GM19328 (cell line): ENCODE results near the gene MYO1G.
"Not testable (repeated sequence)": the region's sequence is repeated elsewhere in the genome, so short reads cannot be mapped to it uniquely, and the experiment has no call there.

Source experiments
- ATAC-seq: cut with Tn5 transposase; IDR thresholded peaks from one replicate; pipeline ENCODE4 v1.9.1; 2021; ENCODE audit warnings: mild to moderate bottlenecking, moderate library complexity; ENCODE audit not compliant: unreplicated experiment

MYO1G gene

DNA sequence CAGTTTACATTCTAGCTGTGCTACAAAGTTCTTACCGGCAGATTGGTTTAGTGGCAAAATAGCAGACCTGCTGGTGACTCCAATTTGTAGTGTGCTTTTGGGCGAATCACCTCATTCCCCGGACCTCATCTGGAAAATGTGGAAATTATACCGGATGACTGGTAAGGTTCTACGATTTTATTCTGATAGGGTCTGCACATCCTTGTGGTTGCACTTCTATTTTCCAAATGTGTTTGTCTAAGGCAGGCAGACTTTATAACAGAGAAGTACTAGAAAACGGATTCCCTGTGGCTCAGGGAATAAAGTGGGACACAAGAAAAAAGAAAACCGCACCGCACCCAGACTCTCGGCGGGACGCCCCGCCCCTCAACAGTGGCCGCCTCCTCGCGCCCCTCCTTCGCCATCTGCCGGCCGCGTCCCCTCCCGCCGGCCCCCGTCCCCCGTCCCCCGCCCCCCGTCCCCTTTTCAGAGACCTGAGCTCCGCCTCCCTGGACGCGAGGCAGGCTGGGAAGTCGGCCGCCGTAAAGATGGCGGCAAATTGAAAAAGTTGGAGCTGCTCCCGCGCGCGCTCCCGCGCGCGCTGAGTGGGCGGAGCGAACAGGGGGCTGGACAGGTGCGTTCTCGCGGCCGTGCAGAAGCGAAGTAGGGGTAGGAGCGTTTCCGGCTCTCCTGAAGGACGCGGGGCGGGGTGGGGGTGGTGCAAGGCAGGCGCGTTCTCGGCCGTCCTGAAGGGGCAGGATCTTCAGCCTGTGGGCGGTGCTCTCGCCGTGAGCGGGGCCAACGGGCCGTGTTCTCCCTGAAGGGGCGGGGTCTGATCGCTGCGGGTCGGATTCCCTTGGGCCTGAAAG, 20.7 kb upstream of the MYO1G start:
- peak; percentile 65 for ATAC-seq

DNA sequence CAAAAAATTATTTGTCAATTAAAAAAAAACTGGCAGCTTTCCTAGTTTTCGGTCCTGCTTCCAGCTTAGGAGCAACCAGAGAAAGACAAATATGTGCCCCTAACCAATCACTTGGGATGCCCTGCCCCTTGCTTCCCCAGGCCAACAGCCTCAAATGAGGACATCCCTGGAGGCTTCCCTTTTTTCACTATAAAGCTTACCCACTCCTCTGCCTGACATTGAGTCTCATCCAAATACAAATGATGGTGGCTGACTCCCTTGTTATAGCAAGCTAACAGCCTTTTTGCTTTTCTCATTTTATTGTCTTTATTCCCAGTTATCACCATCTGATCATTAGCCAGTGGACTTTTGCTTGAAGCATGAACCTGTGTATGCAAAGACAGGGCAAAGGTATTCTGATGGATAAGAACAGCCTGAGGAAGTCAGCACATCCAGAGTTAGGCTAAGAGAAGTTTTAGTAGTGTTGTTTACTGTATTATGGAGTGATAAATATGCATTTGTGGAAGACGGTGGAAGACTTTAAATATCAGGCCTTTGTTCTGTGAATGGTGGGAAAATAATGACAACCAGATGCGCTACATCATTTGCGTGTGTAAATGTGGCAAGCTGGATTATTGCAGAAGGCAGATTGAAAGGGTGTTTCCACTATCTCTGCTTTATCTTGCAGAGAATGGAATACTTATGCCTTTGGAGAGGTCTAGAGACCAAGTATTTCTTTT, 19.5 kb upstream of the MYO1G start:
- no peak for ATAC-seq

DNA sequence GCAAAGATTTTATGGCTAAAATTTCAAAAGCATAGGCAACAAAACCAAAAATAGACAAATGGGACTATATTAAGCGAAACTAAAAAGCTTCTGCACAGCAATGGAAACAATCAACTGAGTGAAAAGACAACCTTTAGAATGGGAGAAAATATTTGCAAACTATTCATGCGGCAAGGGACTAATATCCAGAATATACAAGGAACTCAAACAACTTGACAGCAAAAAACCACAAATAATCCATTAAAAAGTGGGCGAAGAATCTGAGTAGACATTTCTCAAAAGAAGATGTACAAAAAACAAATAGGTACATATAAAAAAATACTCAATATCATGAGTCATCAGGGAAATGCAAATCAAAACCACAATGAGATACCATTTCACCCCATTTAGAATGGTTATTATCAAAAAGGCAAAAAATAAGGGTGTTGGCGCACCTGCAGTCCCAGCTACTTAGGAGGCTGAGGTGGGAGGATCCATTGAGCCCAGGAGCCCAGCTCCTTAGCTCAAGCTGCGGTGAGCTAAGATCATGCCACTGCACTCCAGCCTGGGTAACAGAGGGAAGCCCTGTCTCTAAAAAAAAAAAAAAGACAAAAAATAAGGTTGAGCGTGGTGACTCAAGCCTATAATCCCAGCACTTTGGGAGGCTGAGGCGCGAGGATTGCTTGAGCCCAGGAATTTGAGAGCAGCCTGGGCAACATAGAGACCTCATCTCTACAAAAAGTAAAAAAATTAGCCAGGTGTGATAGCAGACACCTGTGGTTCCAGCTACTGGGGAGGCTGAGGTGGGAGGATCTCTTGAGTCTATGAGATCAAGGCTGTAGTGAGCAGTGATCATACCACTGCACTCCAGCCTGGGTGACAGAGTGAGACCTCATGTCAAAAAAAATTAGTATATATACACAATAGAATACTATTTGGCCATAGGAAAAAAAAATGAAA, 17.0 kb upstream of the MYO1G start:
- no peak for ATAC-seq

DNA sequence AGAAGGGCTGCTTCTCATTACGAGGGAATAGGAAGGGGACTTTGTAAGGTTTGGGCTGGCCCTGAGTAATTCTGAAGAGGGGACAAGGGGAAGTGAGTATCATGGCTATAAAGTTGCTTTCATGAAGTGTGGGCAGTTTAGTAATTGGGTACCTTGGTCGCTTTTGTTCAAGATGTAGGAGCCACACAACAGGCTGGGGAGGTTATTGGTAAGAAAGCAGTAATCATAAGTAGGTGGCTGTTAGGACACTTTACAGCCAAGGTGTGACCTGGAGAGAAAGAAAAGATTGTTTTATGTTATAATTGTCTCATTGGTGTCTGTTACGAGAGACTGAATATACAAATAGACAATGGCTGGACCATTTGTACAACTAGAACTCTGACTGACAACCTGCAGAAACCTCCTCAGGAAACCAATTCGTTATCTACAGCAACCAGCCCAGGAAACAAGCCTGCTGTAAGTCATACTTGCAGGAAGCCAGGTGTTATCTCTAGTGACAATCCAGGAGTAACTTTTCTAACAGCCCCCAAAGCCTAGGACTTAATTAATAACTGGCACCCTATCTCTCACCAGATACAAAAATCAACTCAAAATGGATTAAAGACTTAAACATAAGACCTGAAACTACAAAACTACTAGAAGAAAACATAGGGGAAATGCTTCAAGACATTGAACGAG, 16.2 kb upstream of the MYO1G start:
- no peak for ATAC-seq

DNA sequence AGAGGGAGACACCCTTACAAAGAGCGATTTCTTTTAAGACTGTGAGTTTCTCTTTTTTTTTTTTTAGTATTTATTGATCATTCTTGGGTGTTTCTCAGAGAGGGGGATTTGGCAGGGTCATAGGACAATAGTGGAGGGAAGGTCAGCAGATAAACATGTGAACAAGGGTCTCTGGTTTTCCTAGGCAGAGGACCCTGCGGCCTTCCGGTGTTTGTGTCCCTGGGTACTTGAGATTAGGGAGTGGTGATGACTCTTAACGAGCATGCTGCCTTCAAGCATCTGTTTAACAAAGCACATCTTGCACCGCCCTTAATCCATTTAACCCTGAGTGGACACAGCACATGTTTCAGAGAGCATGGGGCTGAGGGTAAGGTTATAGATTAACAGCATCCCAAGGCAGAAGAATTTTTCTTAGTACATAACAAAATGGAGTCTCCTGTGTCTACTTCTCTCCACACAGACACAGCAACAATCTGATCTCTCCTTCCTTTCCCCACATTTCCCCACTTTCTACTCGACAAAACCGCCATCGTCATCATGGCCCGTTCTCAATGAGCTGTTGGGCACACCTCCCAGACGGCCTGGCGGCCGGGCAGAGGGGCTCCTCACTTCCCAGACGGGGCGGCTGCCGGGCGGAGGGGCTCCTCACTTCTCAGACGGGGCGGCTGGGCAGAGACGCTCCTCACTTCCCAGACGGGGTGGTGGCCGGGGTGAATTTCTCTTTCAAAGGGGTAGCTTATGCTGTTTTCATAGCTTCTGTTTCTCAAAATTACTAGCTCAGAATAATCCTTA, 13.4 kb upstream of the MYO1G start:
- ATAC-seq, result not testable (repeated sequence)

DNA sequence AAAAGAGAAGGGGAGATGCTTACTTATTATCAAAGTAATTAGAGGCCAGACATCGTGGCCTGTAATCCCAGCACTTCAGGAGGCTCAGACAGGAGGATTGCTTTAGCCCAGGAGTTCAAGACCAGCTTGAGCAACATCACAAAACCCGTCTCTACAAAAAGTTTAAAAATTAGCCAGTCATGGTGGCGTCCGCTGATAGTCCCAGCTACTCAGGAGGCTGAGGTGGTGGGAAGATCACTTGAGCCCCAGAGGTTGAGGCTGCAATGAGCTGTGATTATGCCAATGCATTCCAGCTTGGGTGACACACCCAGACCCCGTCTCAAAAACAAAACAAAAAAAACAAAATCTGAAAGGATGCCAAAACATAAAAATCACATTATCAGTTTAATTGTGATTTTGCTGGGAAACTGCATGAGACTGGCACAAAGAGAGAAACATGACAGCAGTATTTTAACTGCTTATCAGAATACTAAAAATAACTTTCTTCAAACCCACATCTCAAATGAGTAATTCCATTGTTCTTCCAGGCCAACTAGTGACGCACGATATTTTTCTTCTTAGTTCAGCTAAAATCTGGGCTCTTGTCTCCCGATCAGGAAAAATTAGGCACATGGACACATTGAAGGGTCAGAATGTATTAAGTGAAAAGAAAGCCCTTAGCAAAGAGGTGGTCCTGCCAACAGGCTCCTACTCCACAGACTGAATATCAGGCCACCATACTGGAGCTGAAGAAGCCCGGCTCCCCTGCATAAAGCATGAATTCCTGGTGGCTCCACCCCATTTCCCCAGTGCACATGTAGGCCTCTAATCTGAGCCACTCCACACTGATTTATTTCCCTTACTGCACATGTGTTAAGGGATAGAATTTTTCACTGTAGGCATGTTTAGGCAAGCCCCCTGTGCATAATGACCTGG, 11.6 kb upstream of the MYO1G start:
- no peak for ATAC-seq

DNA sequence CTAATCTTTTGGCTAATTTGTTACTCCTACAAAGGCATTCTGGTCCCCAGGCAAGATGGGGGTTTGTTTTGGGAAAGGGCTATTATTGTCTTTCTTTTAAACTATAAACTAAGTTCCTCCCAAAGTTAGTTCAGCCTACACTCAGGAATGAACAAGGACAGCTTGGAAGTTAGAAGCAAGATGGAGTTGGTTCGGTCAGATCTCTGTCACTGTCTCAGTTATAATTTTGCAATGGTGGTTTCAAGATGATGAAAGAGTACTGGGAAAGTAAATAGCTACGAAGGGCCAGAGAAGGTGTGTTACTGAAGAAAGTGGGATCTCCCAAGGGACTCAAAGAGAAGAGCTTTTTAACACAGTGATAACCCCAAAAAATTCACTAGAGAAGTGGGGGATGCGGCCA, 10.3 kb upstream of the MYO1G start:
- ATAC-seq, result no peak

DNA sequence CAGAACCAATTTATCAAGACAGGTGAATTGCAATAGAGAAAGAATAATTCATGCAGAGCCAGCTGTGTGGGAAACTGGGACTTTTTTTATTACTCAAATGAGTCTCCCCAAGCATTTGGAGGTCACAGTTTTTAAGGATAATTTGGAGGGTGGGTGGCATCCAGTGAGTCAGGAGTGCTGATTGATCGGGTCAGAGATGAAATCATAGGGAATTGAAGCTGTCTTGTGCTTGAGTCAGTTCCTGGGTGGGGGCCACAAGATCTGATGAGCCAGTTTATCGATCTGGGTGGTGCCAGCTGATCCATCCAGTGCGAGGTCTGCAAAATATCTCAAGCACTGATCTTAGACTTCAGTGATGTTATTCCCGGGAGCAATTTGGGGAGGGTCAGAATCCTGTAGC, 9.9 kb upstream of the MYO1G start:
- no peak for ATAC-seq

DNA sequence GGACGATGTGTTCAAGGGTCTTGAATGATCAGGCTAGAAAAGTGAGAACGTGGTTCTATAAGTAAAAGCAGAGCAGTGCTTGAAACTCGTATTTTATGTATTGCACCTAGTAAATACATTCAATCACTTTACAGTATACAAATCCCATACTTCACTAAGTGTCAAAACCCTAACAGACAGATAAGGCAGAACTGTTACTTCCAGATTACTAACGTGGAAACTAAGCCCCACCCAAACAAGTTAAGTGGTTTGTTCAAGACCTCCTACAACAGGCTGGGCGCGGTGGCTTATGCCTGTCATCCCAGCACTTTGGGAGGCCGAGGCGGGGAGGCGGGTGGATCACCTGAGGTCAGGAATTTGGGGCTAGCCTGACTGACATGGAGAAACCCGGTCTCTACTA, 9.2 kb upstream of the MYO1G start:
- ATAC-seq, result no peak

DNA sequence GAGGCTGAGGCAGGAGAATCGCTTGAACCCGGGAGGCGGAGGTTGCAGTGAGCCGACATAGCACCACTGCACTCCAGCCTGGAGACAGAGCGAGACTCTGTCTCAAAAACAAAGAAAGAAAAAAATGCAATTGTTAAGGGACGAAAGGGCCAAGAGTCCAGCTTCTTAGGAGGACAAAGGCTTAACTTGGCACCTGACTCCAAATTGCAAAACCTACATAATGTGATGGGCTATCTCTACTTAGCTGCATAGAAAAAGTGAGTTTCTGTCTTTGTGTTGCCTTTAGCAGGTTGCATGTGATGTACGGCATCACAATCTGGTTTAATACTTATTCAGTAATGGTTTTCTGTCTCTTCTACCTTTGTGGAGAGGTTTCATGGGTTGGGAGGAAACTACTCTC, 8.6 kb upstream of the MYO1G start:
- ATAC-seq, result no peak

DNA sequence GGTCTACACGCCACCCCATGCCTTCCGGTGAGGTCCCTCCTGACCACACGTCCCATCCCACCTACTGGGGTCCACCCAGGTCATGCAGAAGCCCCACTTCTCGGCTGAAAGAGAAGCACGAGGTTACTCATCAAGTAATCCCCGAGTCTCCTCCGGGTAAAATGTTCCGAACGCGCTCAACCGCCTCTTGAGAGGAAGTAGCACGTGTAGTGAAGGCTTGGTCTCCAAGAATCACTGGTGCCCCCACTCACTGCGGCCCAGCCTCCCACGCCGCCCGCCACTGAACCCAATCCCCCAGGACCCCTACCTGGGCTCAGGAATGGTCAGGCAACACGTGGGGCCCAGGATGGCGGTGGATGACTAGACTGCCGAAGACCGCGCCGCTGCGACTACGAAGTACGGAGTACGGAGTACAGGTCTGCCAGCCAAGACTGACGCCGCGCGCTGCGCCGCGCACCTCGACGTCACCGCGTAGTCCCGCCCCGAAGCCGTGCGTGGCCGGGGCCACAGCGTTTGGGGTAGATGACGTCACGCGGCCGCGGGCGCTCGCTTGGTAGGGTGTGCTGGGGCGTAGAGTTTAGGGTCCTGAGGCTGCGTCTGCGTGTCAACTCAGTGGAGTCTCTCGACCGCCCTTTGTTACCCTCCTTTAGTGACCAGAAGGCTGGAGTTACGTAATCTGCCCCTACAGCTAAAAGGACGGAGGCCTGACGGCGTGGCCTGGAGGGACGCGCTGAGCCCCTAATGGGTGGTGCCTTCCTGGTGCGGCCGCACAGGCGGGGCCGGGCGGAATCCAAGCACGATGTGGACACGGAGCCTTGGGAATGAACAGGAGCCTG, 7.6 kb upstream of the MYO1G start:
- peak; percentile 97 for ATAC-seq

DNA sequence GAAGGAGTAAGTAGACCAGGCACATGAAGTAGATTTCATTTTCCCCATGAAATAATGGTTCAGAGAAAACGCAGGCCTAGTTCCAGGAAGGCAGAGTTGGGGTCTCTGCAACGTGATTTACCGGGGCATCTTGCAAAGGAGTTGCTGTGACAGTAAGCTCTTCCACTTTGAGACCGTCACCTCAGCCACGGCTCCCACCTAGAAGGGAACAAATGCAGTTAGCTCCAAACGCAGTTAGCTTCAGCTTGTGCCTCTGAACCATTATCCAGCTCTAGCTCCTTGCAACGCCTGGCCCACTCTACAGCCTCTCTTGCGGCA, 7.0 kb upstream of the MYO1G start:
- ATAC-seq, result no peak

DNA sequence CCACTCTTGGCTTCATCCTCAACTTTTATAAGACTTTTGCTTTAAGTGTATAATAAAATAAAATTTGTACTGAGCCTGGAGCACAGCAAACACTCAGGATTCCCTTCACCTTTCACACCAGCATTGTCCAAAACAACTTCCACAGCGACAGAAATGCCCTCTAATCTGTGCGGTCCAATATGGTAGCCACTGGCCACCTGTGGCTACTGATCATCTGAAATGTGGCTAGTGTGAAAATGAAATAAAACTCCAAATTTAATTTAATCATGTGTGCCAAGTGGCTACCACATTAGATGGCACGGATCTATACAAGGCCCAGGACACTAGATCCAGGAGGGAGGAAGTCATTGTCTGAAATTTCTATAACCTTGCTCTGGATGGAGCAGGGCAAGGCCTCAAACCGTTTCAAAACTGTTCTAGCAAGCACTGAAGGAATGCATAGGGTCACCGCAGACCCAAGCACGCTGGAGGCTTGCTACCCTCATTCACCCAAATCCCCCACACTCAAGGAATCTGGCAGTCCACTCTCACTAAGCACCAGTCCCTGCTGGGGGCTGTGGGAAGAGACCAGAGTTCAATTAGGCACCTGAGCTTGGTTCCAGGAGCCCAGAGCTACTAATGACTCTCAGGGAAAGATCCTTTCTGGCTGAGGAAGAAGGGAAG, 6.3 kb upstream of the MYO1G start:
- ATAC-seq, result no peak

DNA sequence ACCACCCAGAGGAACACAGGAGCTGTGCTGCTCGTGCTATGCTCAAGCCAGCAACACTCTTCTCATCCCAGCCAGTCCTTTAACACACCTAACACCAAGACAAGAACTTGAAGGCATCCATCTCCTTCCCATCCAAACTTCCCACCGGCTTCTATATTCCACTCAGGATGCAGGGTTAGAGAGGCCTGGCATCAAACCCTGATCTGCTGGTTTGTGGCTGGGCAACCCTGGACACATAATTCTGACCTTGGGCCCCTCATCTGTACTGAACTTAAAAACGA, 5.6 kb upstream of the MYO1G start:
- no peak for ATAC-seq

DNA sequence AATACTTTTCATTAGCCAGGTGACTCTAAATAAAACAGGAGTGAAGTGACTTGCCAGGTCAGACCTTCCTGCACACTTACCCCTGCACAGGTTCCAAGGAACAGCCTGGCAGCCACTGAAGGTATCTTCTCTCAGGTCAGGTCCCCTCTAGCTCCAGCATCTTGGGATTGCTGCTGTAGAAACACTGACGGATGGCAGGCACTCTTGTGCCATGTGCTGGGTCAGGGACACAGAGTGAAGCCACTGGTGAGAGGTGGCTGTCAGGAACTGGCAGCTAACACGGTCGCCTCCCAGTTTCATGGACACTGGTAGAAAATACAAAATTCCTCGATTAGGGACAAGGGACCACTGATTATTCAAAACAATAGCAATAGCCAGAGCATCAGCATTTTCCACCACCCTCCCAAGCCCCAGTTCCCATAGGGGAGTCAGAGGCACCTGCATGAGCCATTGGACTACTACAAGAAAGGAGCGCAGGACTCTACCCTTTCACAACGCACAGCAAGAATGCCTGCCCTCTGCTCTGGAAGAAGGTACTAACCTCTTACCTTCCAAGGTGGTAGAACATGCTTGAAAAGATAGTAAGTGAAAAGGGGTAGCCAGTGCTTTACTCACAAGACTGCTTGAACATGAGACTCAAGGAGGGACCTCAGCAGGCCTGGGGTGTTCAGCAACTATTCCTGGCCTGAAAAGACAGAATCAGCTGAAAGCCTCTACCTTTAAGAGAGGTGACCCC, 5.1 kb upstream of the MYO1G start:
- no peak for ATAC-seq

DNA sequence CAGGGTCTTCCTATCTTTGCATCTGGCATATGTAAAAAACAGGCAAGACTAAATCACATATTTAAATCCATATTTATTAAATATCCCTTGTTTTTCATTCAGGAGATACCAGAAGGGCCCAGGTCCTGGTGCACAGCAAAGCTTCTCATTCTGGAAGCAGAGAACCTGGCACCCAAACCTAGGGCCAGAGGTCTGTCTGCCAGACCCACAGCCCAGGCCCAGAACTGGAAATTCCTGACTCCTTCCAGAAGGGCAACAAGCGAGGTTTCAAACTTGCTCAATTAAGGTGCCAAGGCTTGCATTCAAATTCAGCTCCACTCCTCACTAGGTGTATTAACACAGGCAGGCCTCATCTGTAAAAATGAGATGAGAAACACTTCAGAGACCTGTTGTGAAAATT, 4.2 kb upstream of the MYO1G start:
- ATAC-seq, result no peak

DNA sequence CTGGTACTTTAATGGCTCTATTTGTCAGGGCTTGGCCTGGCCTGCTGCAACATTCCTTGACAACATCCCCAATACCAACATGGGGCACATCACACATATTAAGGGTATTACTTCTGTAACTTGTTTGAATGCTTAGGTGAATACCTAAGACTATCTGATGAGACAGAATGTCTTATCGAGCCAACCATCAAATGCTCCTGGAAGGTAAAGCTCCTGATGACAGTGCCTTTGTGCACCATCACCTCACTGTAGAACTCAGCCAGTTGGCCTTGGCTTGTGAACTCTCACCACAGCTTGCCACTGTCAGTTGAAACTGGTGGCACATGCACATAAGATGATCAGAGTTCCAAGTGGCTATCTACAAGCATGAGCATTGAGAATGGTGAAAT, 3.7 kb upstream of the MYO1G start:
- no peak for ATAC-seq
